ENCODE results near the gene ABCA2.

GRCh38 chr9:137013571-137013940 is 14.5 kb downstream of the ABCA2 start:
- TF ChIP-seq EZH2 (IDR thresholded peaks at IDR 0.05) (no peak), POLR2AphosphoS5 (IDR thresholded peaks at IDR 0.05; ENCODE audit: borderline replicate concordance, low read depth, low read length) (no peak)

Data from SK-N-MC (cell line).